Spleen (tissue), 11 donors: ENCODE data around the gene LHFPL3. TPM values are rescaled to one million over a fixed set of nuclear protein-coding genes. Genes with fewer than 3 reads are reported as not detected.

Experiments
- DNase-seq: peaks from one replicate; pipeline ENCODE4 v3.0.0-alpha.2; 2020
- H3K27ac ChIP-seq, 8 donors: fragments of 200-600 bp; sonication (generic) in 7 of 8; 1 replicate in 4 of 8; 2 replicates in 4 of 8; pipeline versions ENCODE4 v1.5.0 to v1.8.0; 2016 to 2021; ENCODE audit warnings: inconsistent platforms in 4 of 8, mild to moderate bottlenecking in 4 of 8, moderate library complexity in 1 of 8
- H3K27me3 ChIP-seq, 7 donors: fragments of 200-600 bp; sonication (generic) in 6 of 7; replicated peaks in 1 of 7; 1 replicate in 4 of 7; 2 replicates in 3 of 7; pipeline versions ENCODE4 v1.5.0 to v1.8.0; 2016 to 2021; ENCODE audit warnings: inconsistent platforms in 3 of 7, mild to moderate bottlenecking in 1 of 7
- H3K36me3 ChIP-seq, 6 donors: fragments of 200-600 bp; sonication (generic) in 5 of 6; 1 replicate in 4 of 6; 2 replicates in 2 of 6; pipeline versions ENCODE4 v1.5.0 to v1.8.0; 2016 to 2021; ENCODE audit warnings: inconsistent platforms in 2 of 6
- H3K4me1 ChIP-seq, 6 donors: fragments of 200-600 bp; sonication (generic) in 5 of 6; 1 replicate in 3 of 6; 2 replicates in 3 of 6; pipeline versions ENCODE4 v1.5.0 to v1.8.0; 2016 to 2021; ENCODE audit warnings: inconsistent platforms in 3 of 6
- H3K4me3 ChIP-seq, 8 donors: fragments of 200-600 bp; sonication (generic) in 7 of 8; 1 replicate in 4 of 8; 2 replicates in 4 of 8; pipeline versions ENCODE4 v1.5.0 to v1.8.0; 2016 to 2021; ENCODE audit warnings: inconsistent platforms in 4 of 8, mild to moderate bottlenecking in 4 of 8, moderate library complexity in 2 of 8
- H3K9me3 ChIP-seq, 8 donors: fragments of 200-600 bp; sonication (generic) in 7 of 8; 1 replicate in 4 of 8; 2 replicates in 4 of 8; pipeline versions ENCODE4 v1.5.0 to v1.8.0; 2016 to 2021; ENCODE audit warnings: inconsistent platforms in 4 of 8
- CTCF ChIP-seq, 11 experiments: fragments of 200-600 bp in 7 of 11; fragments of 450-650 bp in 4 of 11; sonication (generic) in 4 of 11; IDR thresholded peaks in 8 of 11; conservative IDR thresholded peaks in 3 of 11; 1 replicate in 7 of 11; 2 replicates in 4 of 11; pipeline versions ENCODE4 v1.4.0 to v1.8.0; 2016 to 2021; ENCODE audit warnings: antibody characterized with exemption in 11 of 11, inconsistent platforms in 4 of 11, mild to moderate bottlenecking in 1 of 11
- POLR2A ChIP-seq, 3 donors: fragments of 450-650 bp; IDR thresholded peaks; one replicate each; pipeline ENCODE4 v1.5.1; 2017; ENCODE audit warnings: antibody characterized with exemption in 3 of 3, mild to moderate bottlenecking in 1 of 3
- POLR2AphosphoS5 ChIP-seq, 3 donors: sonication (generic); formaldehyde crosslinking; IDR thresholded peaks; one replicate each; pipeline ENCODE4 v1.5.1; 2017; ENCODE audit warnings: antibody characterized with exemption in 3 of 3
- WGBS, 5 donors: extraction: QIAGEN DNeasy Blood & Tissue Kit in 3 of 5; methylation state at CpG; one replicate each; pipeline versions ENCODE4 v1.1.5 to v1.1.7; 2013 to 2018; 5-methylcytosine and 5-hydroxymethylcytosine counted together
- intact Hi-C: fragments of 100-400 bp; cut with DNase I; formaldehyde crosslinking; loops from one replicate; pipeline ENCODE4 v1.15.0; 2023; ENCODE audit warnings: low total_unique reads
- polyA plus RNA-seq, 3 donors: library from polyadenylated mRNA; stranded (reverse); fragments of 200-250 nt; gene quantifications; one replicate each; pipeline ENCODE4 v1.2.1, GENCODE V29; 2013
- total RNA-seq, 7 donors: library from RNA; depleted of rRNA in 3 of 7; stranded (reverse); fragments of >200 nt in 3 of 7; fragmentation: NEBNext Ultra II Directional in 4 of 7; extraction: Animal tissue kit (Norgen Biotek cat#: 25700) in 4 of 7; gene quantifications; one replicate each; pipeline versions ENCODE4 v1.1.0 to v1.2.1, GENCODE V29; 2016 to 2021
- donor health status: healthy with polysubstance abuse.
- donor health status: DM: no; HTN: no; CAD: no; lungs with moderate emphysema.
- donor health status: DM: no; HTN: no; CAD: no.
- donor health status: Bipolar disorder and iron deficiency.
- donor health status: healthy.
- donor health status: DM: no; HTN: no; CAD: no.
- donor health status: DM: yes; HTN: yes; CAD: no.

Gene LHFPL3
- total and polyA plus RNA-seq, 10 donors, result 0.07 to 1.0 (median 0.20) TPM; not detected in 3

GRCh38 chr7:104657134-104657533, 328.7 kb downstream of the LHFPL3 start:
- Histone ChIP-seq H3K4me1 (no peaks in the 10 kb centered on the region), H3K36me3 (no peaks in the 10 kb centered on the region), H3K27ac (no peak overlapping the region), H3K4me3 (no peak overlapping the region), H3K9me3 (no peaks in the 10 kb centered on the region), H3K27me3 (no peaks in the 10 kb centered on the region)
- no peak for DNase-seq
- TF ChIP-seq POLR2A (IDR thresholded peaks at IDR 0.05) (no peak), CTCF (IDR thresholded peaks at IDR 0.05 in 8 of 11, conservative IDR thresholded peaks at IDR 0.05 in 3 of 11) (no peak), POLR2AphosphoS5 (IDR thresholded peaks at IDR 0.05) (no peak)
- whole genome bisulfite sequencing, 5 donors, result 88 to 100% (median 94%) methylated on average over 1 of the region's 1 CpG
- intact Hi-C loops, result no loop called here

- intact Hi-C loops, result no loop called here
- Histone ChIP-seq H3K27ac (no peak overlapping the region), H3K9me3 (no peaks in the 10 kb centered on the region), H3K36me3 (no peaks in the 10 kb centered on the region), H3K4me1 (no peaks in the 10 kb centered on the region), H3K4me3 (no peak overlapping the region), H3K27me3 (no peaks in the 10 kb centered on the region)
- DNase-seq, result no peak
- 69 to 80% (median 80%) methylated on average over 5 of the region's 5 CpGs for WGBS, 5 donors
- TF ChIP-seq POLR2A (IDR thresholded peaks at IDR 0.05), result no peak
- no peak for TF ChIP-seq CTCF (IDR thresholded peaks at IDR 0.05 in 8 of 11, conservative IDR thresholded peaks at IDR 0.05 in 3 of 11)
- no peak for TF ChIP-seq POLR2AphosphoS5 (IDR thresholded peaks at IDR 0.05)
These were observed 333.2 kb downstream of the LHFPL3 start for GRCh38 chr7:104661575-104661974.

- H3K36me3 ChIP-seq, result no peaks in the 10 kb centered on the region
These were observed 336.2 kb downstream of the LHFPL3 start for GRCh38 chr7:104664648-104665047.

GRCh38 chr7:104677587-104677986, 349.2 kb downstream of the LHFPL3 start:
- H3K27me3 ChIP-seq, result peaks cover 0 to 18% (median 0%) of the 10 kb centered on the region in 7 donors
- 55 to 66% (median 62%) methylated on average over 5 of the region's 5 CpGs for WGBS, 5 donors
- no peaks in the 10 kb centered on the region for H3K4me1 ChIP-seq
- intact Hi-C loops, result no loop called here
- no peak overlapping the region for H3K27ac ChIP-seq
- no peaks in the 10 kb centered on the region for H3K36me3 ChIP-seq
- H3K4me3 ChIP-seq, result no peak overlapping the region
- no peaks in the 10 kb centered on the region for H3K9me3 ChIP-seq
- TF ChIP-seq POLR2A (IDR thresholded peaks at IDR 0.05), result no peak
- TF ChIP-seq POLR2AphosphoS5 (IDR thresholded peaks at IDR 0.05), result no peak
- no peak for TF ChIP-seq CTCF (IDR thresholded peaks at IDR 0.05 in 8 of 11, conservative IDR thresholded peaks at IDR 0.05 in 3 of 11)
- no peak for DNase-seq

More at GRCh38 chr7:104664648-104665047, 336.2 kb downstream of the LHFPL3 start:
- H3K4me1 ChIP-seq, result no peaks in the 10 kb centered on the region
- TF ChIP-seq POLR2A (IDR thresholded peaks at IDR 0.05) (no peak), POLR2AphosphoS5 (IDR thresholded peaks at IDR 0.05) (no peak), CTCF (IDR thresholded peaks at IDR 0.05 in 8 of 11, conservative IDR thresholded peaks at IDR 0.05 in 3 of 11) (no peak)
- intact Hi-C loops, result no loop called here
- H3K9me3 ChIP-seq, result no peaks in the 10 kb centered on the region
- no peak overlapping the region for H3K4me3 ChIP-seq
- no peak for DNase-seq
- WGBS, 5 donors, result 76 to 91% (median 87%) methylated on average over 1 of the region's 1 CpG
- H3K27me3 ChIP-seq, result no peaks in the 10 kb centered on the region
- no peak overlapping the region for H3K27ac ChIP-seq
